ENCODE measurements around the gene ONECUT2. TPM values are rescaled to one million over a fixed set of nuclear protein-coding genes. Genes with fewer than 3 reads are reported as not detected.
"Not testable (repeated sequence)": the region's sequence is repeated elsewhere in the genome, so short reads cannot be mapped to it uniquely, and the experiment has no call there.

The ONECUT2 gene
- total RNA-seq, 2 donors from 2014 or later = 1.9 to 3.6 TPM

DNA sequence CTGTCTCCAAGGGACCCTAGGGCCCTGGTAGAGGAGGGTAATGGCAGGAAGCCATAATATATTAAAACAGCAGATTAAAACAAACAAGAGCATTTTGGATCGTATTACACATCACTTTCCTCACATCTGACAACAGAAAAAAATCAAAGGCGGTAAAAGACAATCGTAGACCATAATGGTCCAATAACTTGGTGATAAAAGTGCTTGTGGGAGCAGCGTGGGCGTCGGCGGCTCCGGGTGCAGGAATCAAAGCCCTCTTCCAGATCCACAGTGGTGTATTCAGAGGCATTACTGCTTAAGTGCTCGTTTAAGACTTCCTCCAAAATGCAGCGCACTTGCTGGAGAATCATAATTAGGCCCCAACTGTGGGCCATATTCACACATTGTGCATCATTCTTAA lies 83.4 kb downstream of the ONECUT2 start:
- Mint-ChIP-seq H3K27ac (no peak overlapping the region), H3K36me3 (ENCODE audit: low read depth) (no peaks in the 10 kb centered on the region), H3K9me3 (no peaks in the 10 kb centered on the region), H3K4me1 (no peaks in the 10 kb centered on the region), H3K4me3 (no peak overlapping the region), H3K27me3 (ENCODE audit: insufficient read depth) (peaks cover 4% of the 10 kb centered on the region)
- WGBS, 2 experiments (ENCODE audit: insufficient coverage in 1 of 2, insufficient read length in 1 of 2) = 83 to 87% methylated on average over 10 of the region's 10 CpGs
- no peak overlapping the region for H3K4me3 ChIP-seq (ENCODE audit: low read length)
- H3K27me3 ChIP-seq (ENCODE audit: control insufficient read depth, insufficient read depth, low read length, poor library complexity, severe bottlenecking) = no peaks in the 10 kb centered on the region
- H3K4me1 ChIP-seq (ENCODE audit: control insufficient read depth, insufficient read depth, low read length) = no peaks in the 10 kb centered on the region
- TF ChIP-seq, protein P1, sequence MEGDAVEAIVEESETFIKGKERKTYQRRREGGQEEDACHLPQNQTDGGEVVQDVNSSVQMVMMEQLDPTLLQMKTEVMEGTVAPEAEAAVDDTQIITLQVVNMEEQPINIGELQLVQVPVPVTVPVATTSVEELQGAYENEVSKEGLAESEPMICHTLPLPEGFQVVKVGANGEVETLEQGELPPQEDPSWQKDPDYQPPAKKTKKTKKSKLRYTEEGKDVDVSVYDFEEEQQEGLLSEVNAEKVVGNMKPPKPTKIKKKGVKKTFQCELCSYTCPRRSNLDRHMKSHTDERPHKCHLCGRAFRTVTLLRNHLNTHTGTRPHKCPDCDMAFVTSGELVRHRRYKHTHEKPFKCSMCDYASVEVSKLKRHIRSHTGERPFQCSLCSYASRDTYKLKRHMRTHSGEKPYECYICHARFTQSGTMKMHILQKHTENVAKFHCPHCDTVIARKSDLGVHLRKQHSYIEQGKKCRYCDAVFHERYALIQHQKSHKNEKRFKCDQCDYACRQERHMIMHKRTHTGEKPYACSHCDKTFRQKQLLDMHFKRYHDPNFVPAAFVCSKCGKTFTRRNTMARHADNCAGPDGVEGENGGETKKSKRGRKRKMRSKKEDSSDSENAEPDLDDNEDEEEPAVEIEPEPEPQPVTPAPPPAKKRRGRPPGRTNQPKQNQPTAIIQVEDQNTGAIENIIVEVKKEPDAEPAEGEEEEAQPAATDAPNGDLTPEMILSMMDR (conservative IDR thresholded peaks at IDR 0.05) = no peak
- no peak overlapping the region for H3K27ac ChIP-seq (ENCODE audit: low read depth, low read length)
- no peaks in the 10 kb centered on the region for H3K36me3 ChIP-seq (ENCODE audit: control insufficient read depth, insufficient read depth, low read length)
- no peak overlapping the region for H3K9ac ChIP-seq (ENCODE audit: extremely low read depth, low read length, poor library complexity, severe bottlenecking)
- no peaks in the 10 kb centered on the region for H3K9me3 ChIP-seq (ENCODE audit: control insufficient read depth, low read length)
- peak; percentile 7 for DNase-seq

DNA sequence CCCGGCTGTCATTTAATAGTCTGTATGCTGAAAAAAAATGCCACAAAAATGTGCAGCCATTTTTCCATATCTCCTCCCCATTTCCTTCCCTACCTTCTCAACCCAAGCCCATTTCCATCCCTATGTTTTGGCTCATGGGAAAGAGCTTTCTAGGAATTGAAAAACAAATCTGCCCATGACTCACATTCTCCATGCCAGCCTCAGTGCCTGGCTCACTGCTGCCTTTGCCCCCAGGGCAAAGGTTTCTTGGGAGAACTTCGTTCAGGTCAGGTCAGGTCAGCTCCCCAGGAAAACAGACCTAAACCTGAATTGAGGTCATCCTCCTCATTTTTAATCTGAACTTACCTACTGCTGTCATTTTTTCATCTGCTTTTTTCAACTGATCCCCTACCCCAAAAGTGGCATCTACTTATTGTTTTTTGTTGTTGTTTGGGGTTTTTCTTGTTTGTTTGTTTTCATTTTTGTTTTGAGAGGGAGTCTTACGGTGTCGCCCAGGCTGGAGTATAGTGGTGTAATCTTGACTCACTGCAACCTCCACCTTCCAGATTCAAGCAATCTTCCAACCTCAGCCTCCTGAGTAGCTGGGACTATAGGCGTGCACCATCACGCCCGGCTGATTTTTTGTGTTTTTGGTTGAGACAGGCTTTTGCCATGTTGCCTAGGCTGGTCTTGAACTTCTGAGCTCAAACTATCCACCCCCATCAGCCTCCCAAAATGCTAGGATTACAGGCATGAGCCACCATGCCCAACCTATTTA lies 84.7 kb downstream of the ONECUT2 start:
- DNase-seq = peak; percentile 9
- TF ChIP-seq, protein P1 (conservative IDR thresholded peaks at IDR 0.05) = no peak
- Mint-ChIP-seq H3K27me3 (ENCODE audit: insufficient read depth) (peaks cover 4% of the 10 kb centered on the region), H3K9me3 (peaks cover 5% of the 10 kb centered on the region), H3K27ac (no peak overlapping the region), H3K36me3 (ENCODE audit: low read depth) (no peaks in the 10 kb centered on the region), H3K4me3 (no peak overlapping the region), H3K4me1 (no peaks in the 10 kb centered on the region)
- no peak overlapping the region for H3K4me3 ChIP-seq (ENCODE audit: low read length)
- H3K9ac ChIP-seq (ENCODE audit: extremely low read depth, low read length, poor library complexity, severe bottlenecking) = no peak overlapping the region
- WGBS, 2 experiments (ENCODE audit: insufficient coverage in 1 of 2, insufficient read length in 1 of 2) = 80 to 86% methylated on average over 5 of the region's 7 CpGs
- H3K27ac ChIP-seq (ENCODE audit: low read depth, low read length) = no peak overlapping the region
- H3K27me3 ChIP-seq (ENCODE audit: control insufficient read depth, insufficient read depth, low read length, poor library complexity, severe bottlenecking) = no peaks in the 10 kb centered on the region
- H3K9me3 ChIP-seq (ENCODE audit: control insufficient read depth, low read length) = peaks cover 2% of the 10 kb centered on the region
- no peaks in the 10 kb centered on the region for H3K4me1 ChIP-seq (ENCODE audit: control insufficient read depth, insufficient read depth, low read length)
- H3K36me3 ChIP-seq (ENCODE audit: control insufficient read depth, insufficient read depth, low read length) = no peaks in the 10 kb centered on the region

DNA sequence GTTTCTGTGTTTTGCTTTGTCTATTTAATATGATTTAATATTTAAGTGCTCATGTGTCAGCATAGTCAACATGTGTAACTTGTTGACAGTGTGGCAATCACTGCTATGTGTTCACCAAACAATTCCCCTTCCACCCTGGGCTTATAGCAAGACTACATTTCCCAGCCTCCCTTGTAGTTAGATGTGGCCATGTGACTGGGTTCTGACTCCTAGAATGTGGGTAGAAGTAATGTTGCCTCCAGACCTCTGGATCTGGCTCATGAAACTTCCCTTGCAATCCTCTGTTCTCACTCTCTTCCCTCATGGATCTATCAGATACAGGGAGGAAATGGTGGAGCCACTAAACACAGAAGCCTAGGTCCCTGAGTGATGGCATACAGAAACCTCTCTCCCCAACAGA lies 87.2 kb downstream of the ONECUT2 start:
- H3K27ac Mint-ChIP-seq; H3K27me3 Mint-ChIP-seq (ENCODE audit: insufficient read depth); H3K4me1 ChIP-seq (ENCODE audit: control insufficient read depth, insufficient read depth, low read length); H3K4me1 Mint-ChIP-seq; H3K9me3 Mint-ChIP-seq; H3K27me3 ChIP-seq (ENCODE audit: control insufficient read depth, insufficient read depth, low read length, poor library complexity, severe bottlenecking); H3K27ac ChIP-seq (ENCODE audit: low read depth, low read length); H3K36me3 ChIP-seq (ENCODE audit: control insufficient read depth, insufficient read depth, low read length); H3K36me3 Mint-ChIP-seq (ENCODE audit: low read depth); H3K4me3 Mint-ChIP-seq; DNase-seq; H3K9ac ChIP-seq (ENCODE audit: extremely low read depth, low read length, poor library complexity, severe bottlenecking); H3K9me3 ChIP-seq (ENCODE audit: control insufficient read depth, low read length); H3K4me3 ChIP-seq (ENCODE audit: low read length): not testable (repeated sequence)

Measured in endodermal cell (in vitro differentiated cells).